DMS114 treated with DMSO at 0.1 percent for 48 hours (cell line): ENCODE data around the gene PRKG1.
"Not testable (repeated sequence)": the region's sequence is repeated elsewhere in the genome, so short reads cannot be mapped to it uniquely, and the experiment has no call there.

ENCODE experiments used
- DNase-seq: peaks from one replicate; lab custom pipeline; 2025; ENCODE audit not compliant: unreplicated experiment; lab: John Stamatoyannopoulos, UW

Gene PRKG1

GRCh38 chr10:52226197-52226847 lies 1152.0 kb downstream of the PRKG1 start:
- no peak for DNase-seq

GRCh38 chr10:52228556-52228955 lies 1154.3 kb downstream of the PRKG1 start:
- DNase-seq: no peak

DNA sequence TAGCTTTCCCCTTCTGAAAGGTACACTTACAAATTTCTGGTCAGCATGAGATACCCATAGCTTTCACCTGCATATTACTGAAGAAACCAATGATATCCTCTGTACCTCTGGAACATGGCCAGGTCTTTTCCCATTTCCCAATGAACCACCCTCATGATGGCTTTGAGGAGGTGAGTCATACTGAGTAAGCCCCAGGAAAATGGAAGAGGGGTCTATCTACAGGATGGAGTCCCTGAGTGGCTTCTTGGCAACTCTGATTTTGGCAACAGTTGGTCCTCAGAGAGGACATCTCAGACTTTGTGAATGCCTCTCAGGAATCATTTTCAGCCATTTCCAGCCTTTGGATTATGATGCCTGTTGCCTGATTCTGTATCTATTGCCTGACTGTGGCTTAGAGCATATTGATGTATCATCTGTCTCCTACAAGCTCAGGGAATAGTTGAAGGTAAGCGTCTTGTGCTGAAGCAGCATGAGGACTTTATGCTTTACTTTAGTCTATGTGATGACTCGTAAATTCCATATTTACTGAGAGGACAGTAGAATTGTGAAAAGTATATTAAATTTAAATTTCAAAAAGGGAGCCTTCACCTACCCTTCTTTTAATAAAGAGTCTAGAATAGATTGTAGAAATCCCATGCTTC lies 1155.1 kb downstream of the PRKG1 start:
- no peak for DNase-seq

- no peak for DNase-seq
Measured at GRCh38 chr10:52232561-52233350, 1158.5 kb downstream of the PRKG1 start.

DNA sequence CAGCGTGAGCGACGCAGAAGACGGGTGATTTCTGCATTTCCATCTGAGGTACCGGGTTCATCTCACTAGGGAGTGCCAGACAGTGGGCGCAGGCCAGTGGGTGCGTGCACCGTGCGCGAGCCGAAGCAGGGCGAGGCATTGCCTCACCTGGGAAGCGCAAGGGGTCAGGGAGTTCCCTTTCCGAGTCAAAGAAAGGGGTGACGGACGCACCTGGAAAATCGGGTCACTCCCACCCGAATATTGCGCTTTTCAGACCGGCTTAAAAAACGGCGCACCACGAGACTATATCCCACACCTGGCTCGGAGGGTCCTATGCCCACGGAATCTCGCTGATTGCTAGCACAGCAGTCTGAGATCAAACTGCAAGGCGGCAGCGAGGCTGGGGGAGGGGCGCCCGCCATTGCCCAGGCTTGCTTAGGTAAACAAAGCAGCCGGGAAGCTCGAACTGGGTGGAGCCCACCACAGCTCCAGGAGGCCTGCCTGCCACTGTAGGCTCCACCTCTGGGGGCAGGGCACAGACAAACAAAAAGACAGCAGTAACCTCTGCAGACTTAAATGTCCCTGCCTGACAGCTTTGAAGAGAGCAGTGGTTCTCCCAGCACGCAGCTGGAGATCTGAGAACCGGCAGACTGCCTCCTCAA lies 1159.2 kb downstream of the PRKG1 start:
- DNase-seq: not testable (repeated sequence)

DNA sequence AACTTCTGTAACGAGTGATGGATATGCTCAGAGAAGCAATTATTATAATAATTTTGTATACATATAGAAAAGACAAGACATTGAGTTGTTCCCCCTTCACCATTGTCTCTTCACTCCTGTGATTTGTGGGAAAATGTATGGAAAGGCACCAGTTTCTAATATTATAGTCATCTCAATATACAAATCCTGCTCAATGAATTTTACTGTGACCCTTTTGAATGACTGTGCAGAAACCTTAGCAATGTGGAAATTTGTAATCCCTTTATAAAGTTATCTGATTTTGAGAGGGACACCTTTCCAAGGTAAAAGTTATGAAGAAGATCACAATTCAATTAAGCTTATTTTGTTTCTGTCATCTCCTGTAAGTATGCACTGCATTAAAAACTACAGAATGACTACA lies 1165.5 kb downstream of the PRKG1 start:
- no peak for DNase-seq

DNA sequence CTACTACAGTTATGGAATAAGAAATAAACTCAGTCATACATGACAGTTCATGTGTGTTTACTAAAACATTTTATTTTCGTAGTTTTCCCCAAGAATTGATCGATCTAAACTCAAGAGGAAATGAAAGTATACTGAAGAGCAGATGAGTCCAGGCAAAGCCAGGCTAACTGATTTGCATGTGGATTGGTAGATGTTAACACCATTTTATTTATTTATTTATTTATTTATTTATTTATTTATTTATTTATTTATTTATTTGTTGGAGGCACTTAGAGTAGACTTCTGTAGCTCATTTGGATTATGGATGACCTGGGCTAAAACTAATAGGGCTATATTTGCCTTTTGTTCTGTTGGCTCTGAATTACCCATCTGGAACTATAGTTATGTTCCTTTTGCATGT lies 1171.3 kb downstream of the PRKG1 start:
- DNase-seq: no peak

GRCh38 chr10:52247929-52248328 lies 1173.6 kb downstream of the PRKG1 start:
- DNase-seq: not testable (repeated sequence)

GRCh38 chr10:52248697-52249306 lies 1174.5 kb downstream of the PRKG1 start:
- DNase-seq: no peak

GRCh38 chr10:52249850-52250395 lies 1175.6 kb downstream of the PRKG1 start:
- DNase-seq: no peak

DNA sequence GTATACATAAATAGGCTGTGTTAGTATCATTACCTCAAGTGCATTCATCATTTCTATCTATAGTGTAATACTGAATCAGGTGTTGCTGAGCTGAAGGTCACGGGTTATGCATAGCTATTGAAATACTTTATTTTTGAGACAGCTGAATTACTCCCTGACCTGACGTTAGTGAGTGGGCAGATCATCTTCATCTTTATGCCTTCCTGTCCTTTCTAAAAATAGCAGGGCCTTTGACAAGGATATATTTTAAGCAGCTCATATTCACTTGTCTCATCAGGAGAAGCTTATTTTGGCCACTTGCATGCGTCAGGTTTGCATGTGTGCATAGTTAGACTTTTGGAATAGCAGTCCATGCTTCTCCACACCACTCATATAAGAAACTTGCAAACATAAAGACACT lies 1176.2 kb downstream of the PRKG1 start:
- no peak for DNase-seq

DNA sequence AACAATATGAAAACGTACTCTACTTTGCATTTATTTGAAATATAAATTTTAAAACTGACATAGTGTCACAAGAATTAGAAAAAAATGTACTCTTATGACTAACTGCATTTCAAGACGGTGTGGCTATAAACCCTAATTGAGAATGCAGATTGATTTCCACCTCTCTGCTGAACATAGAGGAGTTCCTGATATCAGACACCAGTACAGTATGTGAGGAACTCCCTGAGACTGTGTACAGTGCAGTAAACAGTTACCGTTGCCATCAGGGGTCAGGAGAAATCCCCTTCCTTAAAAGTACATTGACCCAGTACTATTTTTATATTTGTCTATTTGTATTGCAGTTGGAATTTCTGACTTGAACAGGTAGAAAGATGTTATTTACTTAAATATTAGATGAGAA lies 1178.0 kb downstream of the PRKG1 start:
- no peak for DNase-seq

DNA sequence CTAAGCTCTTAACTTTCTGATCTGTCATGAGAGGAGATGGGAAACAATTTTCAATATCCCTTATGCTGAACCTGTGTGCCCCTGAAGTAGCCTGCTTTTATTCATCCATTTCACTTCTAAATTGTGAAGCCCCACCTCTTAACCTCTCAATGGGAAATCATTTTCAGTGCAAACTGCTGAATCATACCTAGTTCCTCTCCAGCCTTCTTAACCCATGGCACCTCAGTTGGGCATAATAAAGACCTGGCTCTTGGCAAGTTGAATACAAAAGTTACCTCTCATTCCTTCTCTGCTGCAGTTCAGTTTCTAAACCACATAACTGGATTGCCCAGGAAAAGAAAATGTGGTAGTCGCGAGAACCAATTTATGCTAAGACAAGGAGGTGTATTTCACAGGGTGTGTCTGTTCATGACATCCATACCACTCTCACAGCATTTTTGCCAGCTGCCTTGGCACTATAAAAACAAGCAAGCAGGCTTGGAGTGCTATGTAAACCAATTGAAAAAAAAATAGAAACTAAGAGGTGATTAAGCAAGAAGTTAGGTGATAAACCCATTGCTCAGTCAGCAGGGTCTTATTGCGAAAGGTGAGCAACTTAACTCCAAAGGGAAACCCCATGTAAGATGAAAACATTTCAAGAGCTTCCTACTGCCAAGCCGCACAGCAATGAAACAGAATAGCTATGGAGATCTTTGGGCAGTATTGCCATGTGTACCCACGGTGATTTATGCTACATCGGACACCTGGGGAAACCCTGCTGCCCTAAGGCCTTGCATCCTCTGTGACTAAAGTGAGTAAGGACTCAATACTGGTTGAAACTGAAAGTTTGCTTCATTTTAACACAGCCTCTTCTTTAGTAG lies 1182.8 kb downstream of the PRKG1 start:
- no peak for DNase-seq

DNA sequence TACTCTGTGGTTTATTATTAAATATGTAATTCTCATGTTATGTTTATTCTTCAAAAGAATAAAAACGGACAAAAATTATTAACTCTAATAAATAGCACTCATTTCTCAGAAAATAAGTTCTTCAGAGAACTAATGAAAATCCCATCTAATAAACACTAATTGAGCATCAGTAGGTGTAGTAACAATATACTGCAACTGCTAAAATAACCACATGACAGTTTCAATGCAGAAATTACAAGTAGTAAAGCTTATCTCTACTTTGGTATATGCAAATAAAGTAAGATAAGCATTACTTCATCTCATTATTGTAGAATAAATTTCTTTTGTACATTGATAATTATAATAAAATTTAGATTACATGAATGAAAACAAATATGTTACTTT lies 1183.4 kb downstream of the PRKG1 start:
- DNase-seq: no peak

- no peak for DNase-seq
Measured at GRCh38 chr10:52258799-52259425, 1184.6 kb downstream of the PRKG1 start.

- DNase-seq: no peak
Measured at GRCh38 chr10:52259426-52259812, 1185.1 kb downstream of the PRKG1 start.

GRCh38 chr10:52261362-52261761 lies 1187.1 kb downstream of the PRKG1 start:
- no peak for DNase-seq

- DNase-seq: no peak
Measured at GRCh38 chr10:52265131-52265926, 1191.0 kb downstream of the PRKG1 start.

- no peak for DNase-seq
Measured at GRCh38 chr10:52266858-52267257, 1192.6 kb downstream of the PRKG1 start.
